HEK293T (cell line): ENCODE data around the gene NHSL2.
"Not testable (repeated sequence)": the region's sequence is repeated elsewhere in the genome, so short reads cannot be mapped to it uniquely, and the experiment has no call there.

Experiments
- CTCF ChIA-PET: fragments of 350-600 bp; formaldehyde crosslinking; extraction: SDS; loops from one replicate; lab custom pipeline; 2021; ENCODE audit warnings: antibody characterized with exemption, inconsistent platforms; lab: Yijun Ruan, JAX
- POLR2A ChIA-PET: fragments of 350-600 bp; formaldehyde crosslinking; extraction: SDS; loops from one replicate; lab custom pipeline; 2020; ENCODE audit warnings: antibody characterized with exemption, inconsistent platforms; lab: Yijun Ruan, JAX
- DNase-seq: peaks from one replicate; pipeline ENCODE4 v3.0.0; 2012; ENCODE audit warnings: mixed read lengths; ENCODE audit errors: extremely low spot score
- ARNT ChIP-seq: fragments of 450-650 bp; IDR thresholded peaks from 2 replicates; pipeline ENCODE4 v1.6.1; 2017; ENCODE audit warnings: mild to moderate bottlenecking
- BHLHE40 ChIP-seq: fragments of 450-650 bp; IDR thresholded peaks from 2 replicates; pipeline ENCODE4 v1.6.1; 2016; ENCODE audit warnings: mild to moderate bottlenecking, moderate library complexity, borderline replicate concordance
- CTBP1 ChIP-seq: fragments of 450-650 bp; IDR thresholded peaks from 2 replicates; pipeline ENCODE4 v1.6.1; 2016; ENCODE audit warnings: borderline replicate concordance
- ELF4 ChIP-seq: fragments of 450-650 bp; IDR thresholded peaks from 2 replicates; pipeline ENCODE4 v1.6.1; 2017; ENCODE audit warnings: antibody characterized with exemption
- FOXA1 ChIP-seq: fragments of 450-650 bp; IDR thresholded peaks from 2 replicates; pipeline ENCODE4 v1.6.1; 2016; ENCODE audit warnings: mild to moderate bottlenecking
- FOXK2 ChIP-seq: fragments of 450-650 bp; IDR thresholded peaks from 2 replicates; pipeline ENCODE4 v1.6.1; 2016; ENCODE audit warnings: mild to moderate bottlenecking
- FOXM1 ChIP-seq: fragments of 450-650 bp; IDR thresholded peaks from 2 replicates; pipeline ENCODE4 v1.6.1; 2017; ENCODE audit warnings: mild to moderate bottlenecking, borderline replicate concordance
- HDGF ChIP-seq: fragments of 450-650 bp; IDR thresholded peaks from 2 replicates; pipeline ENCODE4 v1.6.1; 2017; ENCODE audit warnings: antibody characterized with exemption, borderline replicate concordance
- L3MBTL2 ChIP-seq: fragments of 450-650 bp; conservative IDR thresholded peaks from 2 replicates; pipeline ENCODE4 v1.6.1; 2016; ENCODE audit warnings: mild to moderate bottlenecking
- LEF1 ChIP-seq: fragments of 450-650 bp; IDR thresholded peaks from 2 replicates; pipeline ENCODE4 v1.6.1; 2017; ENCODE audit warnings: mild to moderate bottlenecking, borderline replicate concordance
- NFRKB ChIP-seq: fragments of 450-650 bp; IDR thresholded peaks from 2 replicates; pipeline ENCODE4 v1.6.1; 2016; ENCODE audit warnings: mild to moderate bottlenecking, moderate library complexity
- SP1 ChIP-seq: fragments of 450-650 bp; IDR thresholded peaks from 2 replicates; pipeline ENCODE4 v1.6.1; 2017
- SUZ12 ChIP-seq: fragments of 450-650 bp; IDR thresholded peaks from 2 replicates; pipeline ENCODE4 v1.6.1; 2016; ENCODE audit warnings: mild to moderate bottlenecking
- TARDBP ChIP-seq: fragments of 450-650 bp; IDR thresholded peaks from 2 replicates; pipeline ENCODE4 v1.6.1; 2016
- ZNF384 ChIP-seq: fragments of 450-650 bp; IDR thresholded peaks from 2 replicates; pipeline ENCODE4 v1.6.1; 2016
- TF ChIP-seq, protein P1 (sequence below): fragments of 450-650 bp; IDR thresholded peaks from 2 replicates; pipeline ENCODE4 v1.6.1; 2016

Gene NHSL2

DNA sequence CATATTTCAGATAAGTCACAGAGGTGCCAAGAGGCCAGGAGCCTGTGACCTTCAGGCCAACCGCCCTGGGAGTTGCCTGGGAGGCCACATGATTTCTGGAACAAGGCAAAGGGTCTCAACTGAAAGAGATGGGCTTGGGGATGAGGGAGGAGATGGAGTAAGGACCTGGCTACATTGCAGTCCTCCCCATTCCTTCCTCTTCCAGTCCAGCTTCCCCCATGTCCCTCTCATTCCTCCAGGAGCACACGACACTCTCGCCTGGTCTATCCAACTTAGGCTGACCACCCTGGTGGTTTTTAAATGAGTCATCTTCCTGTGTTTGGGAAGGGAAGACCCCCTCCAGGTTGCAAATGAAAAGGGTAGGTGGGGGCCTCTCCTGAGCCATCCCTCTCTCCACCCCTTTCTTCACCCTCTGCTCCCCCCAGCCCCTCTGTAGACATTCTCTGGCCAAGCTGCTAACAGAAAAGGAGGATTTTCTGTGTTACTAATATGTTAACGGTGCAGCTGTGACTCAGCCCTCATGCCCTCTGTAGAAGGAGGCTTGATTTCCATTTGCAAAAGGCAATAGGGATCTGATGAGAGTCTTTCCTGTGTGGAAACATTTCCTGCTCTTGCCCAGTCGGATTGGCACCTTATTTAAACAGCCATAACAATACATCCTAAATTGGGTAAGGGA is 141.9 kb downstream of the NHSL2 start:
- ChIA-PET POLR2A (no interaction called here), CTCF (no interaction called here)
- TF ChIP-seq L3MBTL2 (no peak), FOXK2 (no peak), ZNF384 (no peak), SUZ12 (no peak), HDGF (no peak), NFRKB (no peak), BHLHE40 (no peak), FOXM1 (no peak), ELF4 (no peak), FOXA1 (no peak), CTBP1 (no peak), TARDBP (no peak), LEF1 (no peak)
- TF ChIP-seq, protein P1, sequence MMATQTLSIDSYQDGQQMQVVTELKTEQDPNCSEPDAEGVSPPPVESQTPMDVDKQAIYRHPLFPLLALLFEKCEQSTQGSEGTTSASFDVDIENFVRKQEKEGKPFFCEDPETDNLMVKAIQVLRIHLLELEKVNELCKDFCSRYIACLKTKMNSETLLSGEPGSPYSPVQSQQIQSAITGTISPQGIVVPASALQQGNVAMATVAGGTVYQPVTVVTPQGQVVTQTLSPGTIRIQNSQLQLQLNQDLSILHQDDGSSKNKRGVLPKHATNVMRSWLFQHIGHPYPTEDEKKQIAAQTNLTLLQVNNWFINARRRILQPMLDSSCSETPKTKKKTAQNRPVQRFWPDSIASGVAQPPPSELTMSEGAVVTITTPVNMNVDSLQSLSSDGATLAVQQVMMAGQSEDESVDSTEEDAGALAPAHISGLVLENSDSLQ = no peak
- no peak for DNase-seq

DNA sequence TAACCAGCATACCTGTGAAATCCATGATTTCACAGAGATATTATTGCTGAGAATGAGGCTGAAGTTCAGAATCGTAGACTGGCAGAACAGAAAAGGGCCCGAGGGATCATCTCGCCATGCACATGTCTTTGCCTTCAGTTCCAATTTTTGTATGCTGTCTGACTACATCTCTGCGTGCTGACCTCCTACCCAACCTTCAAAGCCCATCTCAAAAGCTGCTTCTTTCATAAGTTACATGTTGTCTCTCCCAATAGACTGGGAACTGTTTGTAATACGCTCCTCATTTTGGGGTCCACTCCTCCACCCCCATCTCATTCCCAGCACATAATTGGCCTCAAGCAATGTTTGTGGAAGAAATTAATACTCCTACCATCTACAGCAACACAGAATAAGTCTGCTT is 142.9 kb downstream of the NHSL2 start:
- no peak for DNase-seq
- TF ChIP-seq ZNF384 (no peak), LEF1 (no peak), FOXM1 (no peak), CTBP1 (no peak), HDGF (no peak), BHLHE40 (no peak), FOXK2 (no peak), FOXA1 (no peak)
- ChIA-PET CTCF (no interaction called here), POLR2A (interaction anchor here (0.9 to 1.4 kb wide), 2 partner anchors 16 to 19 kb away, joined by 3 read pairs; no protein-coding TSS in a partner anchor)

DNA sequence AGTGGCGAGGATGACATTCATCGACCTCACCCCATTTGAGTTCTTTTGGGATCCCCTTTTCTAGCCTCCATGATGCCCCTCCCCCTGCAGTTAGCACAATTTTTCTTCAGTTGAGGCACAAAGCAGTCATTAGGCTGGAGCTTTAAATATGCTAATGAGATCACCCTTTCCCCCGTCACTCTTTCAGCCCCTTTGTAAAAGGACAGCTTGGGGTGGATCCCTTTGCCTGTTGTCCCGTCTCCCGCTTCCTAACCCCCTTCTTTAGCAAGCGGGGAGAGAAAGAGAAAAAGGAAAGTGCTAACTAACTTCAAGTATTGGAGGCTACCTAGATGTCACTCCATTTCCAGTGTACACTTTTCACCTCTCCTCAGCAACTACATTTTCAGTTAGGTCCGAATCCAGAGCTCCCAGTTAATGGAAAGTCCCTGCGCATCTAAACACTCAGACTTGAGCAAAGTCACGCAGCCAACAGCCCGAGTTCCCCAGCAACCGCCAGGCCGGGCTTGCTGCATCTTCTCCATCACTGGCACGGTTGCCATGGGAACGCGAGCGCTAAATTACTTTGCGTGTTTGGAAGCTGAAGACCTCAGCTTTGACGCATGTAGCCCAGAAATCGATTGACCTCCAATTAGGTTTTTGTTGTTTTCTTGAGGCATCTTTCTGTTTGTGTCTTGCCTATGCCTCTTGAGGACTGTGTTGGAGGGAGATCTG is 144.3 kb downstream of the NHSL2 start:
- CTCF ChIA-PET = no interaction called here
- POLR2A ChIA-PET = interaction anchor here (1.4 kb wide), 2 partner anchors 14 to 25 kb away, joined by 3 read pairs; no protein-coding TSS in a partner anchor
- DNase-seq = no peak
- no peak for TF ChIP-seq ELF4
- TF ChIP-seq L3MBTL2 = no peak
- no peak for TF ChIP-seq ZNF384
- TF ChIP-seq NFRKB = no peak
- no peak for TF ChIP-seq SP1
- TF ChIP-seq FOXM1 = no peak
- no peak for TF ChIP-seq CTBP1
- TF ChIP-seq BHLHE40 = no peak
- no peak for TF ChIP-seq ARNT
- no peak for TF ChIP-seq LEF1
- TF ChIP-seq FOXA1 = no peak
- TF ChIP-seq SUZ12 = no peak
- TF ChIP-seq FOXK2 = no peak
- TF ChIP-seq, protein P1 = no peak
- TF ChIP-seq HDGF = no peak
- TF ChIP-seq TARDBP = no peak

DNA sequence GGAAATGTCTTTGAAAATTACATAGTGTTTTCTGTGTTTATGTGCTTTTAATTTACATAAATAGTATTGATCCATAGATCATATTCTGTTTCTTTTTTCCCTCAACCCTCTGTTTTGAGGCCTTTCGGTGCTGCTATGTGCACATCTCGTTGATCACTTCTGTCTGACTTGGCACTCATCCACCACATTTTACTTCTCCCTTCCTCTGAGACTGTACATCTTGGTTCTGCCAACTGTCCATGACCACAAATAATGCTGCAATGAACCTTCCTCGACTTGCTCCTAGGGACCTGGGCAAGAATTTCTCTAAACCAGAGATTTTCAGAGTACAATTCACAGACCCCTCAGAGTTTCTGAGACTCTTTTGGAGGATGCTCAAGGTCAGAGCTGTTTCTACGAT is 146.7 kb downstream of the NHSL2 start:
- no peak for TF ChIP-seq FOXA1
- POLR2A ChIA-PET = no interaction called here
- CTCF ChIA-PET = interaction anchor here (1.0 kb wide), 1 partner anchor 12 kb away, joined by 4 read pairs; no protein-coding TSS in a partner anchor
- no peak for DNase-seq

DNA sequence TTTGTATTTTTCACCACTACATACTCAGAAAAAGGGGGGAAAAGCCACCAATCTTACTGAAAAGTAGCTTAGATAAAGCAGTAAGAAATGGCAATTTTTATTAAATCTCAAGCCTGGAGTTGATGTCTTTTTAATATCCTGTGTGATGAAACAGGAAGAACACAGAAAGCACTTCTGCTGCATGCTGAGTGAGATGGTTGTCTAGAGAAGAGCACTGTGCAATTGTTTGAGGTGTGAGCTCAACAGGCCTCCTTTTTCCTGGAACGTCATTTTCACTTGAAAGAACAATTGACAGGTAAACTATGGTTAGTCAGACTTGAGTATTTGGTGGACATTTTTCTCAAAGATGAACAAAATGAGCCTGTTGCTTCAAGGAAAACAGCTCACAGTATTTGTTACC is 147.2 kb downstream of the NHSL2 start:
- DNase-seq = no peak
- TF ChIP-seq SP1 = no peak
- TF ChIP-seq ARNT = no peak
- no peak for TF ChIP-seq HDGF
- TF ChIP-seq BHLHE40 = no peak
- no peak for TF ChIP-seq L3MBTL2
- TF ChIP-seq LEF1 = no peak
- TF ChIP-seq FOXA1 = no peak
- TF ChIP-seq ZNF384 = no peak
- no peak for TF ChIP-seq ELF4
- no peak for TF ChIP-seq FOXM1
- no peak for TF ChIP-seq CTBP1
- TF ChIP-seq FOXK2 = no peak
- POLR2A ChIA-PET = no interaction called here
- CTCF ChIA-PET = interaction anchor here (1.0 kb wide), 1 partner anchor 11 kb away, joined by 4 read pairs; no protein-coding TSS in a partner anchor

DNA sequence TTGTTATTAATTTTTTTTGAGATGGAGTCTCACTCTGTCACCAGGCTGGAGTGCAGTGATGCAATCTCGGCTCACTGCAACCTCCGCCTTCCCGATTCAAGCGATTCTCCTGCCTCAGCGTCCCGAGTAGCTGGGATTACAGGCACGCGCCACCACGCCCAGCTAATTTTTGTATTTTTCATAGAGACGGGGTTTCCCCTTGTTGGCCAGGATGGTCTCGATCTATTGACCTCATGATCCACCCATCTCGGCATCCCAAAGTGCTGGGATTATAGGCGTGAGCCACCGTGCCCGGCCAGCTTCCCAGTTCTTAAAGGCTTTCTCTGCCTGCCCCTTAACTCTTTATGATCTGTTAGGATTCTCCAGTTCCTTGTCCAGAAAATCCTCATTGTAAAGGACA is 147.7 kb downstream of the NHSL2 start:
- POLR2A ChIA-PET, DNase-seq: not testable (repeated sequence)
- CTCF ChIA-PET = interaction anchor here (1.0 kb wide), 1 partner anchor 11 kb away, joined by 4 read pairs; no protein-coding TSS in a partner anchor
